D341Med (cell line): ENCODE results near the gene ATXN7L1.
"Not testable (repeated sequence)": the region's sequence is repeated elsewhere in the genome, so short reads cannot be mapped to it uniquely, and the experiment has no call there.

ENCODE experiments used
- DNase-seq: peaks from one replicate; pipeline ENCODE4 v3.0.0; 2012; ENCODE audit warnings: low spot score

ATXN7L1 gene

GRCh38 chr7:105617280-105618015 is 259.0 kb downstream of the ATXN7L1 start:
- DNase-seq: peak; percentile 25

DNA sequence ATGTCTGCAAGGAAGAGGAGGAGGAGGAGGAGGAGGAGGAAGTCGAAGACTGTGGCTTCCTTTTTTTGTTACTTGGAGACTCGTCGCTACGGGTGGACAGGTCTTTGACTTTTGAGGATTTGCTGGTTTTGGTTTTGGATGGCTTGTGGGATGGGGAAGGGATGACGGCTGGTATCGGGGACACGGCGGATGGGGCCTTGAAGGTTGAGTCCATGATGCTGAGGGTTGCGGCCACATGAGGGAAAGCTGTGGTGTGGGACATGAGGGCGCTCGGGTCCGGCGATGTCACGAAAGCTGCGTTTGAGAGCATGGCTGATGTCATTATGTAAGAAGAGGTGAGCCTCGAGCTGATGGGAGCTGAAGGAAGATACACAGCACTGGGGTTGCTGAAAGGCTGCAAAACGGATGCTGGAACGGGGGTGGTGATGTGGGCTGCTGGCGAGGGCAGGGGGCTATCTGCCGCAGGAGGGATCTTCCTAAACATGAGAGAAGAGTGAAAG is 262.0 kb downstream of the ATXN7L1 start:
- no peak for DNase-seq

GRCh38 chr7:105613611-105614330 is 262.6 kb downstream of the ATXN7L1 start:
- DNase-seq: peak; percentile 26

- DNase-seq: peak; percentile 24
These were observed 263.6 kb downstream of the ATXN7L1 start for GRCh38 chr7:105612806-105613205.

GRCh38 chr7:105611856-105612775 is 264.3 kb downstream of the ATXN7L1 start:
- peak; percentile 24 for DNase-seq

DNA sequence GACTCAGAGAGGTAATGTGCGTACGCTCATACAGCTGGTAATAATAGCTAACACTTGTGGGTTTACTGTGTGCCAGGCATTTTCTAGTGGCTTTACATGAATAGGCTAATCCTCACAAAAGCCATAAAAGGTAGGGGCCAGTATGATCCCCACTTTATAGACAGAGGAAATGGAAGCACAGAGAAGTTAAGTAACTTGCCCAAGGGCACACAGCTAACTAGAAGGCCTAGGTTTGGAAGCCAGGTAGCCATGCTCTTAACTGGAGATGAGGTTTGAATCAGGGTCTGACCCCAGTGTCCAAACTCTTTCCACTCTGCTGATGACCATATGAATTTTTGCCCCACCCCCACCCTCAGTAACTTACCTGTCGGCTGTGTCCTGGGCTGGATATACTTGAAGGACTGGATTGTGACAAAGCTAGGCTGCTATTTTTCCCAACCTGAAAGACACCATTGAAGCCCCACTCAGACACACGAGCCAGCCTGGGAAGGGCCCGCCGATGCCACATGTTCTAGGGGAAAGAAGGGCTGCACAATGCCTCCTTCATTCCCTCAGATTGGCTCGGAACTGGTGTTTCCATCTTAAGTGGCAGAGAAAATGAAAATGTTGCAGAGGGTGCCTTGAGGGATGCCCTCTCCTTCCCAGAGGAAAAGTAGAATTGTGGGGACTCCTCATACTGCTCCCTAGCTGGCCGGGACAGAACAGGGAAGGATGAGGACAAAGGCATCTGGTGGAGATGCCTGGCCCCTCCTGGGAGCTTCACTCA is 266.1 kb downstream of the ATXN7L1 start:
- DNase-seq: peak; percentile 15

DNA sequence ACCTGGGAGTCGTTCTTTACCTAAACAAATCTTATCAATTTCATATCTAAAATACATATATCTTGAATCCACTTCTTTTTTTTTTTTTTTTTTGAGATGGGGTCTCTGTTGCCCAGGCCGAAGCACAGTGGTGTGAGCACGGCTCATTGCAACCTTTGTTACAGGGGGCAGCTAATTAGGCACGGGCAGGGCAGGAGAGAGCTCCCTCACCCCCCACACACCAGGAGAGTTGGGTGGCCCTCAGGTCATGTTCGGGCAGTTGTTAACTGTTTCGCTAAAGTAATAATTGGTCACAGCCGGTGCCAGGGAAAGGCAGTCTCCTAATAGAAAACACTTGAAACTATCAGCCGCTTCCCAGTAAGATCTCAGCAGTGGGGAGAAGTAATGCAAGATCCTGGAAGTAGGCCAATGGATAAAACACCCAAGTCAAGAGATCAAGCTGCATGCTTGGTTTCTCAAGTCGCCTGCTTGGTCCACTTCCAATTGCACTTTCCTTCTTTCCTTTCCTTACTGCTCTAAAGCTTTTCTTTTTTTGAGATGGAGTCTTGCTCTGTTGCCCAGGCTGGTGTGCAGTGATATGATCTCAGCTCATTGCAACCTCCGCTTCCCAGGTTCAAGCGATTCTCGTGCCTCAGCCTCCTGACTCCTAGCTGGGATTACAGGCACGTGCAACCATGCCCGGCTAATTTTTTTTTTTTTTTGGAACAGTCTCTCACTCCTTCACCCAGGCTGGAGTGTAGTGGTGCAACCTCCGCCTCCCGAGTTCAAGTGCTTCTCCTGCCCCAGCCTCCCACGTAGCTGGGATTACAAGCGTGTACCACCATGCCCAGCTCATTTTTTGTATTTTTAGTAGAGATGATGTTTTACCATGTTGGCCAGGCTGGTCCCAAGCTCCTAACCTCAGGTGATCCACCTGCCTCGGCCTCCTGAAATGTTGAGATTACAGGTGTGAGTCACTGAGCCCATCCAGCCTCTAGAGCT is 273.8 kb downstream of the ATXN7L1 start:
- no peak for DNase-seq

DNA sequence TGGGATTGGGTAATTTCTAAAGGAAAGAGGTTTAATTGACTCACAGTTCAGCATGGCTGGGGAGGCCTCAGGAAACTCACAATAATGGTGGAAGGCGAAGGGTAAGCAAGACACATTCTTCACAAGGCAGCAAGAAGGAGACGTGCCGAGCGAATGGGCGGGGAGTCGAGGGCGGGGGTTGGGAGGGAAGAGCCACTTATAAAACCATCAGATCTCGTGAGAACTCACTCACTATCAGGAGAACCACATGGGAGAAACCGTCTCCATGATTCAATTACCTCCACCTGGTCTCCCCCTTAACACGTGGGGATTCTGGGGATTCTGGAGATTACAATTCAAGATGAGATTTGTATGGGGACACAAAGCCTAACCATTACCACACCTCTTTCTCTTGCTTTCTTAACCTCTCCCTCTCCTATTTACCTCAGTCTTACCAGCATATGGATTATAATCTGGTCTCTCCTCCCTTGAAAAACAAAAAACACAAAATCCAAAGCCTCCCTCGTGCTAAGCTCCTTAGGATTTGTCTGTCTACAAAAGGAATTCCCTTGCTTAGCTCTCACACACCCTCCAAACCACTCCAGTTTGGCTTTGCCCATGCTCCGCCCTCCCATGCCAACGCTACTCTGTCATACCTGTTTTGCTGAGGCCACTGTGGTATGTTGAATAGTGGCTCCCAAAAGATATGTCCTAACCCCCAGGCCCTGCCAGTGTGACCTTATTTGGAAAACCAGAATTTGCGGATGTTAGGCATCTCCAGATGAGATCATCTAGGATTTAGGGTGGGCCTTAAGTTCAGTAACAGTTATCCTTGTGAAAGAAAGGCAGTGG is 275.5 kb downstream of the ATXN7L1 start:
- DNase-seq: peak; percentile 79

DNA sequence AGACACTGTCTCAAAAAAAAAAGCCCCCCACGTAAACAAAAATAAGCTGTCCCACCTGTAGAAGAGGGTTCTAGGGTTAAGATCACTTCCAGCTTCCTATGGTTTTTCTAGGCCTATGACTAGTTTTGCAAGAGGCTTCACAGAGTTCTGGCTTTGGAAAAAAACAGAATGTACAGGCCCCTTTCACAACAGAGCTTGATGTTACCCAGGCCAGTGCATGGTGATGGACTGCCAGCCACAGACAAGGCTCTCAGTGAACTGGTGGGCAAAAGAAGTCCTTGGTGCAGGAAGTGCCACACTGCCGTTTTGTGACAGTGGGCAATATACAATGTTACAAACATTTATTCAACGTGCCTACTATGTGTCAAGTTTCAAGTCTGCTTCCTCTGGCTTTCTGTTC is 276.8 kb downstream of the ATXN7L1 start:
- no peak for DNase-seq

DNA sequence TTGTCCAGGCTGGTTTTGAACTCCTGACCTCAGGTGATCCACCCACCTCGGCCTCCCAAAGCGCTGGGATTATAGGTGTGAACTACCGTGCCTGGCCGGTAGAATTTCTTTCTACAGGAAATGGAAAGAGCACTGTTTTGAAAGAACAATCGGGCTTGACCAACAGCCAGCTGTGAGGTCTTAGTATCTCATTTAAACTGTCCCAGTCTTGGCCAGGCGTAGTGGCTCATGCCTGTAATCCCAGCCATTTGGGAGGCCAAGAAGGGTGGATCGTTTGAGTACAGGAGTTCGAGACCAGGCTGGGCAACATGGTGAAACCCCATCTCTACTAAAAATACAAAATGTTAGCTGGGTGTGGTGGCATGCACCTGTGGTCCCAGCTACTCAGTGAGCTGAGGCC is 277.3 kb downstream of the ATXN7L1 start:
- not testable (repeated sequence) for DNase-seq

DNA sequence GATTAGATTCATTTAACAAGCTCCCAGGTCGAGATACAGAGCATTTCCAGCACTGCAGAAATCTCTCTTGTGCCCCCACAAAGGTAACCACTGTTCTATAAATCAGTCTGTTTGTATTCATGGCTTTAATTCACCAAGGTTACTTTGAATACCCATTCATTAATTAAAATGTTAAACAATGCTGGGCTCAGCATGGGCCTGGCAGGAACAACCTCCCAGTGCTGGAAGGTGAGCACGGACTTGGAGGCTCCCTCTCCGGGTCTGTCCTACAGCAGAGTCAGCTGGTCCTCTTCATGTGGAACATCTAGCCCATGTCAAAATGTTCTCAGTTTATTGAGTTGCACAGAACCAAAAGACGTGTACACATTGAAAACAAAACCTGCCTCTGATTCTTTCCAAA is 279.5 kb downstream of the ATXN7L1 start:
- no peak for DNase-seq

- DNase-seq: peak; percentile 81
These were observed 282.4 kb downstream of the ATXN7L1 start for GRCh38 chr7:105594034-105594433.

DNA sequence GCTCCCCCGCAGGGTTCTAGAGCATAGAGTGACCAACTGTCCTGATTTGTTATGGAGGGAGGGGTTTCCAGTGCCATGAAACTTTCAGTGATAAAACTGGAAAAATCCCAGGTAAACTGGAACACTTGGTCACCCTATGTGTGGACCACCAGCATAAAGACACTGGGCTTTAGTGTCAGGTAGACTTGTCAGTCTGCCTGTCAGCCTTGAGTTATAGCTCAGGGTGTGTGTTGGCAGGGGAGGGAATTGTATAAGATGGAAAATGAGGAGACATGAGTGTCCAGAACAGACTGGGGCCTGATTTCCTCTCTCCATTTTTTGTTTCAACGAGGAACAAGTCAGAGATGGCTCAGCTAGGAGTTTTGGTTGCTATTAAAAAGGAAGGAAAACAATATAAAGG is 284.9 kb downstream of the ATXN7L1 start:
- DNase-seq: no peak

DNA sequence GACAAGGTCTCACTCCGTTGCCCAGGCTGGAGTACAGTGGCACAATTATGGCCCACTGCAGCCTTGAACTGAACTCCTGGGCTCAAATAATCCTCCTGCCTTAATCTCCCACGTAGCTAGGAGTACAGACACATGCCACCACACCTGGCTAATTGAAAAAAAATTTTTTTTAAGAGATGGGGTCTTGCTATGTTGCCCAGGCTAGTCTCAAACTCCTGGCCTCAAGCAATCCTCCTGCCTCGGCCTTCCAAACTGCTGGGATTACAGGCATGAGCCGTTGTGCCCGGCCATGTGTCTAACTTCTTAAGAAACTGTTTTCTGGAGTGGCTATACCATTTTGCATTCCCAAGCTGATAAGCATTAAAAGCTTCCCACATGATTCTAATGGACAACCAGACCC is 285.6 kb downstream of the ATXN7L1 start:
- DNase-seq: no peak

DNA sequence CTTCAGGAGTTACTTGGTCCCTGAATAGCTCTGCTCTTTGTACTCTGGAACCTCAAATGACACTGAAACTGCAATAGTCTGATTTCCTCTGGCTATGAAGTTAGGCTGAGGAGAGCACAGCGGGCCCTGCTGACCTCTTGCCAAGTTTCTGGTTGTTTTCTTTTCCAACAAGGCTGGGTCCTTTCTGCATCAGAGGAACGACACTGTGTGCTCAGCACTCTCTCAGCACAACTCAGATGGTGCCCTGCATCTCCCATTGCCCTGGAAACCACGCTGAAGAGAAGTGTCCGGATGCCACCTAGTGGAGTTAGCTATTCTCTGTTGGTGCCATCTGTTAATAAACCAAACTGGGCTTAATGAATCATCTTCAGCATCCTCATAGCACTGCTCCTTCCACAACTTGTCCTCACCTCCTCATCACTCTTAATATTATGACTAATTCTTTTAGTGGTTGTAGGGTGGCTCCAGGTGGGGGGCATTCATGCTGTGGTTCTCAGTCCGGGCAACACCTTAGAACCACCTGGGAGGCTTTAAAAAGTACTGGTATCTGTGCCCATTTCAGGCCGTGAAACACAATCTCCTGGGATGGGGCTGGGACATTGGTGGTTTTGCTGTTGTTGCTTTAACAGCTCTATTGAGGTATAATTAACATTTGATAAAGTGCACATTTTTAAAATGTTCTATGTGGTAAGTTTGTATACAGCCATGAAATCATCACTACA is 286.9 kb downstream of the ATXN7L1 start:
- peak; percentile 81 for DNase-seq

DNA sequence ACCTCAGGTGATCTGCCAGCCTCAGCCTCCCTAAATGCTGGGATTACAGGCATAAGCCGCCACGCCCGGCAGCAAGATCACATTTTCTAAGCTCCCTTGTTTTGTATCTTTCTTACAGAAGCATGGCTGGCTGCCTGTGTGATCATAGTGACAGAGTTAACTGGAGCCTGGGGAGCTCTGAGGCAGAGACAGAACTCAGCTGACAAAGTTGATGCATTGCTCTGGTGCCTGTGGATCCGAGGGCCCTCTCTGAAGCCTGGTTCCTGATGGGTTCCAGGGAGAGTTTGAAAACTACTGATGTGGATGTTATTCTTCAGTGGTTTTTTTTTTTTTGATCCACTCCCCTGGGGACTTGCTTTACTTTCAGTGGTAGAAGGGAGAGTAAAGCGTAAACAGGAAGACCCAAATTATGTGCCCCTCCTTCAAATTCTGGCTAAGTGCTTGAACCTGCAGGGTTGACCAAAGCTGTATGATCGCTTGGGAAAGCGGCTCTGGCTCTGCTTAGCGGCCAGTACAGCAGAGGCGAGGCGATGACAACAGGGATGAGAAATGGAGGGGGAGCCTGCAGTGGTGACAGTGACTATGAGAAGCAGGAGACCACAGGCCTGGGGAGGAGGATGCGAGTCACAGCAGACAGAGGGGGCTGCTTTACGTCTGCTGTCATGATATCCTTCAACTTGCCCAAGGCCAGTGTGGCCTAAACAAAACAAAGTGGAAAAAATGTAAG is 288.3 kb downstream of the ATXN7L1 start:
- DNase-seq: no peak

- DNase-seq: no peak
These were observed 290.4 kb downstream of the ATXN7L1 start for GRCh38 chr7:105585850-105586500.

DNA sequence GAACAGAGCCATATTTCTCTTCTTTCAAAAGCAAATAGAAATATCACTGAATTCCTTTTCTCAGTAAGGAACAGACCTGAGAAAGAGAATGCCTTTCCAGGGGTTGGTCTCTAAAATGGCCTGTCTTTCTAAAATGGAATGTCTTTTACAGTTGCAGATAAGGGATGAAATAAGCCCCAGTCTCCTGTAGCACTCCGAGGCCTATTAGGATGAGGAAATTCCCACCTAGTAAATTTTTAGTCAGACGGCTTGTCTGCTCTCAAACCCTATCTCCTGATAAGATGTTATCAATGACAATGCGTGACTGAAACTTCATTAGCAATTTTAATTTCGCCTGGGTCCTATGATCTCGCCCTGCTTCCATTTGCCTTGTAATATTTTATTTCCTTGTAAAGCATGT is 292.2 kb downstream of the ATXN7L1 start:
- no peak for DNase-seq
